Transverse colon (tissue), 4 donors: Measurements from ENCODE around the gene RSBN1. TPM values are rescaled to one million over a fixed set of nuclear protein-coding genes. Genes with fewer than 3 reads are reported as not detected.

Source experiments
- DNase-seq: peaks from one replicate; pipeline ENCODE4 v3.0.0-alpha.2; 2019
- H3K27ac ChIP-seq, 4 donors: fragments of 200-600 bp; sonication (generic); 2 replicates each; pipeline ENCODE4 v1.5.1; 2016 to 2018; ENCODE audit warnings: inconsistent platforms in 4 of 4
- H3K27me3 ChIP-seq: fragments of 200-600 bp; sonication (generic); 2 replicates; pipeline ENCODE4 v1.5.1; 2017; ENCODE audit warnings: inconsistent platforms
- H3K36me3 ChIP-seq, 4 donors: fragments of 200-600 bp; sonication (generic); 2 replicates each; pipeline ENCODE4 v1.5.1; 2017 to 2019; ENCODE audit warnings: inconsistent platforms in 4 of 4
- H3K4me1 ChIP-seq, 4 donors: fragments of 200-600 bp; sonication (generic); 2 replicates each; pipeline ENCODE4 v1.5.1; 2017 to 2020; ENCODE audit warnings: inconsistent platforms in 4 of 4
- H3K4me3 ChIP-seq, 4 donors: fragments of 200-600 bp; sonication (generic); 1 replicate in 1 of 4; 2 replicates in 3 of 4; pipeline versions ENCODE4 v1.5.1 to v1.6.1; 2017 to 2019; ENCODE audit warnings: inconsistent platforms in 4 of 4
- H3K9me3 ChIP-seq, 2 donors: fragments of 200-600 bp; sonication (generic); 2 replicates each; pipeline ENCODE4 v1.5.1; 2017 to 2019; ENCODE audit warnings: inconsistent platforms in 2 of 2
- EP300 ChIP-seq: sonication (generic); formaldehyde crosslinking; IDR thresholded peaks from one replicate; pipeline ENCODE4 v1.6.1; 2017; ENCODE audit warnings: antibody characterized with exemption, low read depth
- POLR2A ChIP-seq: fragments of 450-650 bp; IDR thresholded peaks from one replicate; pipeline ENCODE4 v1.6.1; 2016; ENCODE audit warnings: antibody characterized with exemption, mild to moderate bottlenecking, moderate library complexity
- POLR2AphosphoS5 ChIP-seq, 3 donors: sonication (generic); formaldehyde crosslinking; IDR thresholded peaks; one replicate each; pipeline ENCODE4 v1.6.1; 2016; ENCODE audit warnings: antibody characterized with exemption in 3 of 3
- WGBS, 2 donors: methylation state at CpG; one replicate each; pipeline ENCODE4 v1.1.5; 2018; ENCODE audit warnings: low coverage in 1 of 2; 5-methylcytosine and 5-hydroxymethylcytosine counted together
- in situ Hi-C, 4 donors: fragments of 200-750 bp; cut with MboI; loops; one replicate each; pipeline versions ENCODE4 v1.15.0 to v1.15.1; 2017; ENCODE audit warnings: low sequenced_read_pairs in 3 of 4, low pct_ligation_motif_present in 1 of 4, low pct_unique_long_range_greater_than_20kb in 1 of 4
- intact Hi-C: fragments of 100-400 bp; cut with DNase I; formaldehyde crosslinking; loops from one replicate; pipeline ENCODE4 v1.15.1; 2023; ENCODE audit warnings: low total_unique reads
- total RNA-seq, 4 donors: library from RNA; depleted of rRNA; stranded (reverse); fragments of >200 nt; gene quantifications; one replicate each; pipeline ENCODE4 v1.1.0, GENCODE V29; 2016
- TF ChIP-seq, protein P1 (sequence below), 5 experiments: fragments of 200-600 bp in 3 of 5; fragments of 450-650 bp in 2 of 5; sonication (generic) in 3 of 5; IDR thresholded peaks; 1 replicate in 2 of 5; 2 replicates in 3 of 5; pipeline ENCODE4 v1.5.1; 2016 to 2017; ENCODE audit warnings: antibody characterized with exemption in 5 of 5, inconsistent platforms in 3 of 5, mild to moderate bottlenecking in 2 of 5, moderate library complexity in 1 of 5

RSBN1 gene
- total RNA-seq, 4 donors from 2014 or later: 26.6 to 42.7 (median 31.8) TPM

DNA sequence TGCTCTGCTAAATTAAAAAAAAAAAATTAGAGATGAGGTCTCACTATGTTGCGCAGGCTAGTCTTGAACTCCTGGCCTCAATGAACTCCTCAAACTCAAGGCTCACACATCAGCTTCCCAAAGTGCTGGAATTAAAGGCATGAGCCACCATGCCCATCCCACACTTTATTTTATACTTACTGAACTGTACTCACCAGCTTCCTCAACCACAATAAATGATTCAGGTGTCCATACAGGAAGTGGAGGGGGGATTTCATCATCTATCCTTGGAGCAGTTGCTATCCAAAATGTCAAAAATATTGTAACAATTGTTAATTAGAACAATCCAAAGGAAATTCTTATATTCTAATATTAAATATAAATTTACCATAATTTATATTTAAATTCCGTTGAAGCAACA, 22.4 kb upstream of the RSBN1 start:
- no peaks in the 10 kb centered on the region for H3K27me3 ChIP-seq
- TF ChIP-seq POLR2A (no peak), POLR2AphosphoS5 (IDR thresholded peaks at IDR 0.05) (no peak), EP300 (no peak)
- TF ChIP-seq, protein P1, sequence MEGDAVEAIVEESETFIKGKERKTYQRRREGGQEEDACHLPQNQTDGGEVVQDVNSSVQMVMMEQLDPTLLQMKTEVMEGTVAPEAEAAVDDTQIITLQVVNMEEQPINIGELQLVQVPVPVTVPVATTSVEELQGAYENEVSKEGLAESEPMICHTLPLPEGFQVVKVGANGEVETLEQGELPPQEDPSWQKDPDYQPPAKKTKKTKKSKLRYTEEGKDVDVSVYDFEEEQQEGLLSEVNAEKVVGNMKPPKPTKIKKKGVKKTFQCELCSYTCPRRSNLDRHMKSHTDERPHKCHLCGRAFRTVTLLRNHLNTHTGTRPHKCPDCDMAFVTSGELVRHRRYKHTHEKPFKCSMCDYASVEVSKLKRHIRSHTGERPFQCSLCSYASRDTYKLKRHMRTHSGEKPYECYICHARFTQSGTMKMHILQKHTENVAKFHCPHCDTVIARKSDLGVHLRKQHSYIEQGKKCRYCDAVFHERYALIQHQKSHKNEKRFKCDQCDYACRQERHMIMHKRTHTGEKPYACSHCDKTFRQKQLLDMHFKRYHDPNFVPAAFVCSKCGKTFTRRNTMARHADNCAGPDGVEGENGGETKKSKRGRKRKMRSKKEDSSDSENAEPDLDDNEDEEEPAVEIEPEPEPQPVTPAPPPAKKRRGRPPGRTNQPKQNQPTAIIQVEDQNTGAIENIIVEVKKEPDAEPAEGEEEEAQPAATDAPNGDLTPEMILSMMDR (IDR thresholded peaks at IDR 0.05): no peak
- whole genome bisulfite sequencing, 2 donors: 90 to 97% methylated on average over 1 to 2 of the region's 2 CpGs
- H3K27ac ChIP-seq: no peak overlapping the region
- DNase-seq: no peak
- no peak overlapping the region for H3K4me3 ChIP-seq
- peaks cover 0 to 8% (median 0%) of the 10 kb centered on the region in 4 donors for H3K4me1 ChIP-seq
- peaks cover 0 to 5% (median 0%) of the 10 kb centered on the region in 4 donors for H3K36me3 ChIP-seq
- intact Hi-C loops (loop anchor here (5.0 kb wide), 1 partner anchor 68 kb away; the partner anchor contains the start of gene AP4B1), in situ Hi-C loops (loop anchor here (5.0 to 25.0 kb wide), 4 partner anchors 68 to 453 kb away; partner anchors contain the start of genes AP4B1 (in 2 of the 4), DCLRE1B (in 1 of the 4) and HIPK1 (in 1 of the 4))
- no peaks in the 10 kb centered on the region for H3K9me3 ChIP-seq

DNA sequence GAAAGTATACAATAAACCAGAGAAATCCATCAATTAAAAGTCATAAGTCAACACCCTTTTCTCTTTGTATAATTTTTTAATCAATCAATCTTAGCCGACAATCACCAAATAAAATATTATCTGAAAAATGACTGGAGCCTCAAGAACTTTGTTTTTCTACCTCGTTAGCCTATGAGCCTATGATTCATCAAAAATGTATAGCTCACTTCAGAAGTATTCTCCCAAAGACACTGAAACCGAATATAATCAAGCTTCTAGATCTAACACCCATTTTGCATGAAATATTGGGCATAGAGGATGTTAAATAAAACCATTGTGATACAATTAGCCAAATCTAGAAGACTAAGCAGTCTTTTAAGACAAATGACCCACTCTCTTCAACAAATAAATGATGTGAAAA, 17.8 kb upstream of the RSBN1 start:
- in situ Hi-C loops (loop anchor here (5.0 to 25.0 kb wide), 4 partner anchors 72 to 457 kb away; partner anchors contain the start of genes AP4B1 (in 2 of the 4), DCLRE1B (in 1 of the 4) and HIPK1 (in 1 of the 4)), intact Hi-C loops (no loop called here)
- DNase-seq: no peak
- Histone ChIP-seq H3K4me1 (no peaks in the 10 kb centered on the region), H3K27me3 (no peaks in the 10 kb centered on the region), H3K9me3 (no peaks in the 10 kb centered on the region), H3K4me3 (no peak overlapping the region), H3K36me3 (no peaks in the 10 kb centered on the region), H3K27ac (no peak overlapping the region)
- TF ChIP-seq, protein P1 (IDR thresholded peaks at IDR 0.05): no peak
- TF ChIP-seq POLR2A (no peak), POLR2AphosphoS5 (IDR thresholded peaks at IDR 0.05) (no peak), EP300 (no peak)
- 81 to 91% methylated on average over 3 of the region's 3 CpGs for WGBS, 2 donors

DNA sequence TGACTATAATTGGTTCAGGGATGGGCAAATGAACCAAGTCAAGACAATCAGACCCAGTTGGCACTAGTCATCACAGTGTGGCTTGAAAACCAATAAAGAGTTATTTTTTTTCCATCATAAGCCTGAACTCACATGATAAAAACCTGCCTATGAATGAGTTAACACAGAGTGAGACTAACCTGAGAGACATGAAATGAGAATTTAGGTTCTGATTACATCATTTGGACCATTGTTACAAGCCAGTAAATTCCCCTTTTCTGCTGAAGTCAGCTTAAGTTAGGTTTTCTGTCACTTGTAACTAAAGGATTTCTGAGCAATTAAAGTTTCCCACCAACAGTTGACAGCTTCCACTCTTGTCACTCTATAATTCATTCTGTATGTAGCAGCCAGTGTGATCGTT, 9.6 kb upstream of the RSBN1 start:
- no peaks in the 10 kb centered on the region for H3K9me3 ChIP-seq
- H3K27ac ChIP-seq: no peak overlapping the region
- TF ChIP-seq POLR2A (no peak), EP300 (no peak), POLR2AphosphoS5 (IDR thresholded peaks at IDR 0.05) (no peak)
- TF ChIP-seq, protein P1 (IDR thresholded peaks at IDR 0.05): no peak
- in situ Hi-C loops (loop anchor here in 1 of 4 donors (25.0 kb wide), 1 partner anchor 685 kb away; no protein-coding TSS in a partner anchor), intact Hi-C loops (no loop called here)
- H3K36me3 ChIP-seq: peaks cover 0 to 4% (median 0%) of the 10 kb centered on the region in 4 donors
- no peaks in the 10 kb centered on the region for H3K4me1 ChIP-seq
- no peak for DNase-seq
- WGBS, 2 donors: 61 to 77% methylated on average over 1 of the region's 1 CpG
- H3K4me3 ChIP-seq: no peak overlapping the region
- H3K27me3 ChIP-seq: no peaks in the 10 kb centered on the region

DNA sequence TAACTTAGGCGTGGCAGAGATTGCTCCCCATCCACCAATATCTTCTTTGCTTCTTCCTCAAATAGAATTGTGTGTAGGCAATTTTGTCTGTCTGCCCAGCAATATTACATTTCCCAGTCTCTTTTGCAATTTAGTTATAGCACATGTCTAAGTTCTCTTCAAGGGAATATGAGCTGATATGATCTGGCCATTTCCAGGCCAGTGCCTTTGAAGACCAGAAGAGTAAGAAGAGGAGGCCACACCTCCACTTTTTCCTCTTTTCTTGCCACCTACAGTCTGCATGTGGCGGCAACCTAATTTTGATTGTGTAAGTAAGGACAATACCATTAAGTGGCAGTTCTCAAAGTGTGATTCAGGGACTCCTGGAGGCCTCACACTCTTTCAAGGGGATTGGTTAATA, 6.3 kb upstream of the RSBN1 start:
- Histone ChIP-seq H3K27me3 (no peaks in the 10 kb centered on the region), H3K9me3 (no peaks in the 10 kb centered on the region), H3K27ac (no peak overlapping the region), H3K4me3 (no peak overlapping the region), H3K36me3 (peaks cover 0 to 4% (median 0%) of the 10 kb centered on the region in 4 donors), H3K4me1 (no peaks in the 10 kb centered on the region)
- DNase-seq: no peak
- no peak for TF ChIP-seq POLR2A
- 95 to 97% methylated on average over 2 of the region's 2 CpGs for WGBS, 2 donors
- in situ Hi-C loops: loop anchor here in 1 of 4 donors (25.0 kb wide), 1 partner anchor 681 kb away; no protein-coding TSS in a partner anchor
- intact Hi-C loops: no loop called here
